ENCODE results near the gene NACAD.

- TF ChIP-seq CTCF (IDR thresholded peaks at IDR 0.05) (no peak), POLR2A (IDR thresholded peaks at IDR 0.05) (no peak)
These were observed 3.1 kb downstream of the NACAD start for GRCh38 chr7:45085619-45086200.

Data from Peyer's patch (tissue), 4 donors.